Measurements from ENCODE around the gene NCKAP5.

Gene NCKAP5

GRCh38 chr2:133143645-133144044 lies 424.6 kb downstream of the NCKAP5 start:
- no peak for DNase-seq (ENCODE audit: low read depth)

DNA sequence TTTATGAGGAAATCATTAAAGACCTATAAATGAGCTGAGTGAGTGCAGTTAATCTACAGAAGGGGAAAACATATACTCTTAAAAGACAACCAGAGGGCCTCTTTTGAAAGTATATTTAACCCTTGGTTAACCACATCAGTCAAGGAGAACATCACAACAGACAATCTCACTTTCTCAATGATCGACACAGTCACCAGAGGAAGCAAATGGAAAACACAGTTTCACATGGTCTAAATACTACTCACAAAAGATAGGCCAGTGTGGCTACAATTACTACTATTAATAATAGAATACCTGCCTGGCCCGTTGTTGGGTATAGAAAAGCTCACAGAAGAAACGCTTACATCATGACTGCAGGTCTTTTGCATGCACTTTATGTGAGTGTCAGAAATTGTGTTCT lies 426.2 kb downstream of the NCKAP5 start:
- no peak for DNase-seq (ENCODE audit: low read depth)

DNA sequence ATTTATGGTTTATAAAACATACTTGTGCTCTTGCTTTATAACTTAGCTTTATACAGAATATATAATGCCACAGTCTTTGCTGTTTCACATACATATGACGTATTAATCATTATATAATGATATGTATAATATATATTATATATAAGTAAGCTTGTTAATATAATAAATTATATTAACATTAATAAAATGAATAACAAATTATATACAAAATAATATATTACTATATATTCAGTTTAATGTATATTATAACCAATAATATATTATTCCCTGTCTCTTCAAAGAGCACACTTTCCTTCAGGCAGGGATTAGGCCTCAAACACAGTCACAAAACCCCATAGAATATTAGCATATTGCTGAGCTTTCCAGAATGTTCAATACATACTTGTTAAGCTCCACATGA lies 427.6 kb downstream of the NCKAP5 start:
- DNase-seq (ENCODE audit: low read depth): no peak

- no peak for DNase-seq (ENCODE audit: low read depth)
Observed at GRCh38 chr2:133139847-133140533, 428.3 kb downstream of the NCKAP5 start.

GRCh38 chr2:133138693-133139092 lies 429.6 kb downstream of the NCKAP5 start:
- no peak for DNase-seq (ENCODE audit: low read depth)

DNA sequence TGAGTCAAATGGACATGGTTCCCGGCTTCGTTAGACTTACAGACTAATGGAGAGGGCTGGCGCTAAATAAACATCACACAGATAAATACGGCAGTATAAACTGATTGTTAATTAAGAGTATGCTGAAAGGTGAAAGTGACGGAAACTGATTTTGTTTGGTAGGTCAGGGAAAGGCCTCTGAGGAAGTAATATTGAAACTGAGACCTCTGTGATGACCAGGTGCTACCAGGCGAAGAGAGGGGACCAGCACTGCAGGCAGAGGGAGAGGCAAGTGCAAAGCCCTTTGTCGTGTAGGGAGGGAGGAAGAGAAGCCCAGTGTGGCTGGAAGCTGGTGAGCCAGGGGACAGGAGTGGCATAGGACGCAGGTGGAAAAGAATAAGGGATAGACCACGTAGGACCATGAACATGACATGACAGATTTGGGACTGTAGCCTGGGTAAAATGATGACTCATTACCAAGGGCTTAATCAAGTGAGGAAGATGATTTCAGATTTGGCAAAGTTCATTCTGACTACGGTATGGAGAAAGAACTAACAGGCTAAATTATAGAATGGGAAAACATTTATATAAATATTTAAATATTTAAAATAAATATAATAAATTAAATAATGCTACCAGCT lies 433.1 kb downstream of the NCKAP5 start:
- no peak for DNase-seq (ENCODE audit: low read depth)

DNA sequence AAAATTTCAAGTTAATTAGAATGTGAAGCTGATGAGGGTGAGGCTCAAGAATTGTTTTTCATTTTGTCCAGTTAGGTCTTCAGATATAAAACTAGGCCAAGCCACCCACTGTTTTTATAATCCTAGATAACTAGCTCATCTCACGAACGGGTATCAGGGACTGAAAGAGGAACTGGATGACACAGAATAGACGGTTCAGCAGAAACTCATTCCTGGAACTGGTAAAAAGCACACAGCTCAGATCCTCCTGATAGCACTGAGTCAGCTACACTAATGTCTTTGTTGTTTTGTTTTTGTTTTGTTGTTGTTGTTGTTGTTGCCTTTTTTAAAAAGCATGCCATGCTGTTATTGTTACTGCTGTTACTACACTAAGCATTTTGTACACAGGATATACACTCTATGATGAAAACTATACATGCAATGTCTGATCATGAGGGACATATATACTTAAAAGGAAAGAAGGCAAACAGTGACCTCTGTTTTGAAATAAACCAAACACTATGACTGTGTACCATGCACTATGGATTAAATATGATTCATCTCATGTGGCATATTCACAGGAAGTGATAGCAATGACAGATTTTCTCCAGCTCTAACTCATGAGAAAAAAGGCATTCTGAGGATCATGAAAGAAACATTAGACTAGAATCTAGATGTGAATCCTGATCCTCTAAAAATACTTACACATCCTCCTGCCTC lies 437.6 kb downstream of the NCKAP5 start:
- no peak for DNase-seq (ENCODE audit: low read depth)

GRCh38 chr2:133124446-133124845 lies 443.8 kb downstream of the NCKAP5 start:
- no peak for DNase-seq (ENCODE audit: low read depth)

DNA sequence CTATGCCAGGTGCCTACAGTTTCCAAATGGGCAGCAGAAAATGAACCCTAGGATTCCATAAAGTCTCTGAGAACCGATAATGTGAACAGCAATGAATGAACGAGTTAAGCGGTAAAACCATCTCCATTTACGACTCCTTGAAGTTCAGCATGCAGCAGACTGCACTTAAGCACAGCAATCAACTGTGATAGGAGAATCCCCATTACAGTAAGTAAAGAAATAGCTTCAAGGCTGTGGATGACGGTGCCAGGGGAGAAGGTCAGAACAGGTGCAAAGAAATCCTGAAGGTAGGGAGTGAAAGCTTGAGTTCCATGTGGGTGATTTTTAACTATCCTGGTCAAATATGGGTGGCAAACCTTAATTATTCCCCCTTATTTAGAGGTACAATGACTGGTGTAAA lies 444.4 kb downstream of the NCKAP5 start:
- DNase-seq (ENCODE audit: low read depth): no peak

DNA sequence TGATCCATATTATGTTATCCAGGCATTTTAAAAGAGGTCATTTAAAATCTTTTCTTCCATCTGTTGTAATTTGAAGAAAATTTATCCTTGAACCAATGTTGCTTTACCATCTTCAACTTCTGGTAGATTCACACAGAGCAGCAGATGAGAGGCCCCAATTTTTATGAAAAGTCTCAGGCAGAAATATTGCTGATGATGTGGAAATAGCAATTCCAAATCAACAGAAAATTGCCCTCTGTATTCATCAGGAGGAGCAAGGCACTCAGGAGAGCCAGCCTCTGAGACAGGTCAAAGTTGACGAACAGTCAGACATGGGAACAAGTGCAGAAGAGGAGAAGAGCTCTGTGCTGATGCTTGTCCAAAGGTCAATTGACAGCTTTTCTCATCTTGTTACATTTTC lies 444.9 kb downstream of the NCKAP5 start:
- DNase-seq (ENCODE audit: low read depth): no peak

GRCh38 chr2:133122529-133122928 lies 445.7 kb downstream of the NCKAP5 start:
- DNase-seq (ENCODE audit: low read depth): no peak

DNA sequence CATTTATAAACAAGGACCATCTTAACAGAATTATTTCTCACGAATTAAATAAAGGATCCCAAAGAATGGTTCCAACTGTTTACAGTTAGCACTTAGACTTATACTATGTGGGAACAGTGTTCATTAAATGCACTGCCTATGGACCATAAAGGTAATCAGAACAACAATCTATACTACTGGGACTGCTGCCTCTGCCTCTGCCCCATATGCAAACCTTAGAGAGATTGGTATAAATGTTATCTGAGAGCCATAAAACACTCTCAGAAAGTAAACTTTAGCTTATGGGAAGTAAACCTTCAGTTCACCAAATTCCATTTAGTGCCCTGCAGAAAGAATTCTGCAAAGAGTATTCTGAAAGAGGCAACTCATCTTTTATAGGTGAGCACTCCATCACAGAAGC lies 448.0 kb downstream of the NCKAP5 start:
- DNase-seq (ENCODE audit: low read depth): no peak

DNA sequence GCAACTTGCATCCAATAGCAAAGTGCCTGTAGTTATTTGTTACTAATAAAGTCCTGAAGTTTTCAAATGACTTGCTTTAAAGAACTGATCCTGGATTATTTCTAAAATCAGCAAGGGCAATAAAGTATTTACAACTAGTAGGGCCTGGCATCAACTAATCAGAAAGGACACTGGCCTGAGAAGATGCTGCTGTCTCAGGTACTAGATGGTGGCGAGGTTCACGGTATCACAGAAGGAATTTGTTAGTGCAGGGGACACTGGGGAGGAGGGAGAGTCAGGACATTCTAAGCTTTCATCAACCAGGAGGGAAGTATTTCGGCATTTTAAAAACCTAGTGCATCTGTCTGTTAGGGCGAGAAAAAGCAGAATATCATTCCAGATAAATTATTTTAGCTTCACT lies 458.1 kb downstream of the NCKAP5 start:
- DNase-seq (ENCODE audit: low read depth): no peak

GRCh38 chr2:133109772-133110171 lies 458.5 kb downstream of the NCKAP5 start:
- no peak for DNase-seq (ENCODE audit: low read depth)

GRCh38 chr2:133107058-133107815 lies 461.0 kb downstream of the NCKAP5 start:
- DNase-seq (ENCODE audit: low read depth): no peak

GRCh38 chr2:133104871-133105270 lies 463.4 kb downstream of the NCKAP5 start:
- DNase-seq (ENCODE audit: low read depth): no peak

DNA sequence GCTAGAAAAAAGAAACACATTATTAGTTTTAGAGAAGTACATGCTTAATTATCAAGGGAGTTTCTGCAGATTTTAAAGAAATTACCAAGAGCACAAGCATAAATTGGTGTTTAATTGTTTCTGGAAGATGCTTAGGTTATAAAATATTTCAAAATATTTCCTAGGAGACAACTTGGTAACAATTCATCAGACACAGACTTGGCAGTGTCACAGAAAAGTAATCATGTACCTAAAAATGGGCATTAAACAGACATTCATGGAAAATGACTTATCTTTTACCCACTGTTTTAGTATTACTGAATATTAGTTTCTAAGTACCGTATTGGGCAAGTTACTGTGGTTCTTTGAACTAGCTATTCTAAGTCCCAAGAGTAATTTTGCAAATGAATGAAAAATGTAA lies 469.5 kb downstream of the NCKAP5 start:
- DNase-seq (ENCODE audit: low read depth): no peak

GRCh38 chr2:133097666-133098065 lies 470.6 kb downstream of the NCKAP5 start:
- no peak for DNase-seq (ENCODE audit: low read depth)

- no peak for DNase-seq (ENCODE audit: low read depth)
Observed at GRCh38 chr2:133092571-133092970, 475.7 kb downstream of the NCKAP5 start.

- DNase-seq (ENCODE audit: low read depth): no peak
Observed at GRCh38 chr2:133090358-133090757, 477.9 kb downstream of the NCKAP5 start.

DNA sequence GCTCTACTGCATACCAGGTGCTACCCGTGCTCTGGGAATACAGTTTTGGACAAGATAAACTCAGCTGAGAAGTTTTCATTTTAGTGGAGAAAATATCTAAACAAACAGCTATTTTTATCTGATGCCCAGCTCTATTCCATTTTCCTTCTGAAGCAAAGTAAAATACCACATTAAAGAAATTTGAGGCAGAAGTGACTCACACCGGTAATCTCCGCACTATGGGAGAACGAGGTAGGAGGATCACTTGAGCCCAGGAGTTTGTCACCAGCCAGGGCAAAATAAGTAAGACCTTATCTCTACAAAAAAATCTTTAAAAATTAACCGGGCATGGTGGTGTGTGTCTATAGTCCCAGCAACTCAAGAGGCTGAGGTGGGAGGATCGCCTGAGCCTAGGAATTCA lies 482.1 kb downstream of the NCKAP5 start:
- DNase-seq (ENCODE audit: low read depth): no peak

DNA sequence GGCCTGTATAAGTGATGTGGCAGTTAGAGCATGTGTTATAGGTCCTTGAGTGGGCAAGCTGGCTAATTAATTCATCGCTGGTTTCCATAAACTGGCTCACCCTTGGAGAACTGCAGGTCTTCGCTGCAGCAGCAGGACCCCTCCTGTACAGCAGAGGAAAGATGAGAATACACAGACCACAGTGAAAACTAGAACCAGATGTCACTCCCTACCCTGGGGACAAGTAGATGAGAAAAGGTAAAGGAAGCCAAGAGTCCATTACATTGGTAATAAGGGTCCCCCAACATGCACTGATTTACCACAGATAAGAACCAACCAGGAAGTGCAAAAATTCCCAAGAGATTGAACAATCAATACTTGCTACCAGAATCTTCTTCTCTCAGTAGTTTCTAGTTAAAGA lies 482.6 kb downstream of the NCKAP5 start:
- no peak for DNase-seq (ENCODE audit: low read depth)

DNA sequence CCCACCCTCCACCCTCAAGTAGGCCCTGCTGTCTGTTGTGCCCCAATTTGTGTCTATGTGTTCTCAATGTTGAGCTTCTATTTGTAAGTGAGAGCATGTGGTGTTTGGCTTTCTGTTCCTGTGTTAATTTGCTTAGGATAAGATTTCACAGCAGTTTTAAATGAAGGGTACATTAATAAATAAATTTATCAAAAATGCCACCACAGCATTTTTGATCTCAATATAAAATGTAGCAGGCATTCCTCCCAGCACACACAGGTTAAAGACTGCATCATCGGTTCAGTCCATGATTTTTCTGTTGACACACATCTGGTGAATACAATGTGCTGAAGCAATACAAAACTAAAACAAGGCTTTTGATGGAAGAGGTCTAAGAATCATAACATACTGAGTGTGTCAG lies 486.2 kb downstream of the NCKAP5 start:
- DNase-seq (ENCODE audit: low read depth): no peak
